SK-N-MC (cell line): ENCODE data around the gene TWSG1.

Source experiments
- EZH2 ChIP-seq: fragments of 200-600 bp; sonication (generic); IDR thresholded peaks from one replicate; pipeline ENCODE4 v1.6.1; 2017; ENCODE audit warnings: antibody characterized with exemption
- FOXP2 ChIP-seq: optimal IDR thresholded peaks from 2 replicates; pipeline ENCODE3; 2011; ENCODE audit warnings: mild to moderate bottlenecking, moderate library complexity; ENCODE audit not compliant: insufficient read depth; ENCODE audit errors: extremely low read length, control extremely low read depth
- POLR2AphosphoS5 ChIP-seq: IDR thresholded peaks from 2 replicates; pipeline ENCODE4 v1.6.1; 2012; ENCODE audit warnings: mild to moderate bottlenecking, low read depth, low read length, borderline replicate concordance

- TF ChIP-seq POLR2AphosphoS5 (no peak), EZH2 (no peak), FOXP2 (no peak)
Observed at GRCh38 chr18:9386879-9387278, 52.3 kb downstream of the TWSG1 start.
